Measurements from ENCODE around the gene MED13L. TPM values are rescaled to one million over a fixed set of nuclear protein-coding genes. Genes with fewer than 3 reads are reported as not detected.
"Not testable (repeated sequence)": the region's sequence is repeated elsewhere in the genome, so short reads cannot be mapped to it uniquely, and the experiment has no call there.

Gene MED13L
- total RNA-seq, 1 experiment from 2014 or later: 94.1 TPM

DNA sequence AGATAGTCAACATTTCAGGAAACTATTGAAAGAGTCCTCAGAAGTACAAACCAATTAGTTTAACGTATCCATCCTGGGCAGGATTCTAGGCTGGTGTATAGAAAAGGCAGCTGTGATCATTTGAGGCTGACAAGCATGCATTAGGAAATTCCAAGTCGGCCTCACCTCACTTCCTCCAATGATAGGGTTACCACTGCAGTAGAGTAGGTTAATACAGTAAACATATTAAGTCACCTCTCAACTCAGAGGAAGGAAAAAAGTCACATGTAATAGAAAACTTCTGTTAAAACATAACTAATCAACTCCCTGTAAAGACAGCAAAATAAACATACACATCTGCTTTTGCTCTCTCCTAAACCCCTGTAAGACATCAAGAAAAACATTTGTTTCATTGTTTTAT, 33.5 kb downstream of the MED13L start:
- BruUV-seq (replicated peaks): no TSS peak
- H3K36me3 ChIP-seq (ENCODE audit: insufficient read depth, low read length, poor library complexity, severe bottlenecking): no peaks in the 10 kb centered on the region
- peak; percentile 34 for DNase-seq (ENCODE audit: low spot score)
- peaks cover 3% of the 10 kb centered on the region for H3K9me3 ChIP-seq (ENCODE audit: low read depth, low read length, poor library complexity, severe bottlenecking)
- intact Hi-C loops (cut with micrococcal nuclease; ENCODE audit: unreplicated experiment): no loop called here
- H3K4me1 ChIP-seq (ENCODE audit: insufficient read depth, low read length, poor library complexity, severe bottlenecking): peaks cover 38% of the 10 kb centered on the region
- no peaks in the 10 kb centered on the region for H3K27me3 ChIP-seq (replicated peaks; ENCODE audit: insufficient read depth, low read depth, low read length, poor library complexity)
- H3K4me3 ChIP-seq (ENCODE audit: low read depth, low read length, poor library complexity, severe bottlenecking): no peak overlapping the region
- ChIA-PET POLR2A (ENCODE audit: low non-redundant PET) (no interaction called here), CTCF (no interaction called here)
- H3K27ac ChIP-seq (ENCODE audit: low read depth, low read length, poor library complexity, severe bottlenecking): no peak overlapping the region
- TF ChIP-seq CTCF (conservative IDR thresholded peaks at IDR 0.05; ENCODE audit: low read depth, low read length): no peak
- no peak for TF ChIP-seq EZH2 (IDR thresholded peaks at IDR 0.05; ENCODE audit: borderline replicate concordance, low read depth, low read length, poor library complexity, severe bottlenecking)

DNA sequence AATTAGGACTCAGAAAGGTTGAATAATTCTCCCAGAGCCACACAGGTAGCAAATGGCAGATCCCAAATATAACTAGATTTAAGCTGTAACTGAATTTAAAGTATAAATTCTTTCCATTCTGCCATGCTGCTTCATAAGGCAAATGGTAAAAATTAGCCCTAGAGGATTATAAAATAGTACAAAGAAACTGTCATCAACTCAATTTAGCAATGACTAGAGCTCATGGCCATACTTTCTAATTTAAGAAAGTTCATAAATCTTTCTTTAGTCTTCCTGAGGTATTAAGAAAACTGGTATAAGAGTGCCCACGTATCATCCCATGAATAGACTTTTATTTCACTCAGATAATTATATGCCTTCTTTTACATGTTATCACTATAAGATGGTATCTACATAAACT, 34.8 kb downstream of the MED13L start:
- Histone ChIP-seq H3K36me3 (ENCODE audit: insufficient read depth, low read length, poor library complexity, severe bottlenecking) (no peaks in the 10 kb centered on the region), H3K4me1 (ENCODE audit: insufficient read depth, low read length, poor library complexity, severe bottlenecking) (peaks cover 45% of the 10 kb centered on the region), H3K27me3 (replicated peaks; ENCODE audit: insufficient read depth, low read depth, low read length, poor library complexity) (no peaks in the 10 kb centered on the region), H3K9me3 (ENCODE audit: low read depth, low read length, poor library complexity, severe bottlenecking) (no peaks in the 10 kb centered on the region), H3K4me3 (ENCODE audit: low read depth, low read length, poor library complexity, severe bottlenecking) (no peak overlapping the region), H3K27ac (ENCODE audit: low read depth, low read length, poor library complexity, severe bottlenecking) (no peak overlapping the region)
- ChIA-PET CTCF (no interaction called here), POLR2A (ENCODE audit: low non-redundant PET) (no interaction called here)
- no TSS peak for BruUV-seq (replicated peaks)
- intact Hi-C loops (cut with micrococcal nuclease; ENCODE audit: unreplicated experiment): no loop called here
- no peak for DNase-seq (ENCODE audit: low spot score)
- no peak for TF ChIP-seq CTCF (conservative IDR thresholded peaks at IDR 0.05; ENCODE audit: low read depth, low read length)
- TF ChIP-seq EZH2 (IDR thresholded peaks at IDR 0.05; ENCODE audit: borderline replicate concordance, low read depth, low read length, poor library complexity, severe bottlenecking): no peak

DNA sequence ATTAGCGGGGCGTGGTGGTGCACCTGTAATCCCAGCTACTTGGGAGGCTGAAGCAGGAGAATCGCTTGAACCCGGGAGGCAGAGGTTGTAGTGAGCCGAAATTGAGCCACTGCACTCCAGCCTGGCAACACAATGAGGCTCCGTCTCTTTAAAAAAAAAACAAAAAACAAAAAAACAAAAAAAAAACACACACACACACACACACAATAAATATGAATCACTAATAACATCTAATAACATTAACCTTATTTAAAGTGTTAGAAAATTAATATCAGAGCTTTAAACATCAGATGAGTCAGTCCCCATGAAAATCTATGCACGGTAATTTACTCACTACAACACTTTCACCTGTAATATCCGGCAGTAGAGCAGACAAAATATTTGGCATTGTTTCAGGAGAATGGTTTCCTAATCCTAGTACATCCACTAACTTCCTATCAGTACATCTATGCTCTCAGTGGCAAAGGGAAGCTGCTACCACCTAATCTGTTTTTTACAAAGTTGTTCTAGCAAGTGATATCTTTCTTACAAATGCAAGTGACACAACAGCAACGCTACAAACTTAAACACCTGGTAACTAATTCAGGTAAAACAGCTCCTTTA, 36.2 kb downstream of the MED13L start:
- CTCF ChIA-PET: no interaction called here
- TF ChIP-seq CTCF (conservative IDR thresholded peaks at IDR 0.05; ENCODE audit: low read depth, low read length): no peak
- TF ChIP-seq EZH2 (IDR thresholded peaks at IDR 0.05; ENCODE audit: borderline replicate concordance, low read depth, low read length, poor library complexity, severe bottlenecking): no peak
- Histone ChIP-seq H3K27me3 (replicated peaks; ENCODE audit: insufficient read depth, low read depth, low read length, poor library complexity) (no peaks in the 10 kb centered on the region), H3K36me3 (ENCODE audit: insufficient read depth, low read length, poor library complexity, severe bottlenecking) (no peaks in the 10 kb centered on the region), H3K9me3 (ENCODE audit: low read depth, low read length, poor library complexity, severe bottlenecking) (no peaks in the 10 kb centered on the region), H3K4me1 (ENCODE audit: insufficient read depth, low read length, poor library complexity, severe bottlenecking) (peaks cover 60% of the 10 kb centered on the region), H3K4me3 (ENCODE audit: low read depth, low read length, poor library complexity, severe bottlenecking) (no peak overlapping the region), H3K27ac (ENCODE audit: low read depth, low read length, poor library complexity, severe bottlenecking) (no peak overlapping the region)
- no TSS peak for BruUV-seq (replicated peaks)
- no peak for DNase-seq (ENCODE audit: low spot score)
- POLR2A ChIA-PET (ENCODE audit: low non-redundant PET): interaction anchor here (0.7 kb wide), 1 partner anchor 54 kb away, joined by 13 read pairs; no protein-coding TSS in a partner anchor
- intact Hi-C loops (cut with micrococcal nuclease; ENCODE audit: unreplicated experiment): no loop called here

DNA sequence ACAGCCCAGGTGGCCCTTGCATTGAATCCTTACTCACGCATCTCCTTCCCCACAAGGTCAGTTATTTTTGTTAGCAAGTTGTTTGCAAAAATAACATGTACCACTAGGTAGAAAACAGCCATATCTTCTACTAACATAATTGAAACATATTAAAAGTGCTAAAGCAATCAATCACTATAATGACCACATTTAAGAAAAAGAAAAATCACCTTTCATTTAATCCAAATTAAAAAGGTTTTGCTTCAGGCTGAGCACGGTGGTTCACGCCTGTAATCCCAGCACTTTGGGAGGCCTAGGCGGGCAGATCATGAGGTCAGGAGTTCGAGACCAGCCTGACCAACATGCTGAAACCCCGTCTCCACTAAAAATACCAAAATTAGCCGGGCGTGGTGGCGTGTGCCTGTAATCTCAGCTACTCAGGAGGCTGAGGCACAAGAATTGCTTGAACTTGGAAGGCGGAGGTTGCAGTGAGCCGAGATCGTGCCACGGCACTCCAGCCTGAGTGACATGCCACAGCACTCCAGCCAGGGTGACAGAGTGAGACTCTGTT, 38.8 kb downstream of the MED13L start:
- H3K27me3 ChIP-seq (replicated peaks; ENCODE audit: insufficient read depth, low read depth, low read length, poor library complexity); BruUV-seq (replicated peaks); H3K9me3 ChIP-seq (ENCODE audit: low read depth, low read length, poor library complexity, severe bottlenecking); H3K27ac ChIP-seq (ENCODE audit: low read depth, low read length, poor library complexity, severe bottlenecking); H3K36me3 ChIP-seq (ENCODE audit: insufficient read depth, low read length, poor library complexity, severe bottlenecking); CTCF ChIA-PET; DNase-seq (ENCODE audit: low spot score); POLR2A ChIA-PET (ENCODE audit: low non-redundant PET); H3K4me3 ChIP-seq (ENCODE audit: low read depth, low read length, poor library complexity, severe bottlenecking): not testable (repeated sequence)
- H3K4me1 ChIP-seq (ENCODE audit: insufficient read depth, low read length, poor library complexity, severe bottlenecking): peaks cover 53% of the 10 kb centered on the region
- intact Hi-C loops (cut with micrococcal nuclease; ENCODE audit: unreplicated experiment): loop anchor here (5.0 kb wide), 1 partner anchor 96 kb away; no protein-coding TSS in a partner anchor

Measured in A673 (cell line).